GM15510 (cell line): ENCODE data around the gene APOBEC3G.

Experiments used
- POLR2A ChIP-seq: IDR thresholded peaks from 3 replicates; pipeline ENCODE4 v1.6.1; 2011; ENCODE audit warnings: borderline replicate concordance; ENCODE audit not compliant: insufficient read length; ENCODE audit errors: extremely low read depth

The APOBEC3G gene

GRCh38 chr22:39134366-39135091 is 57.5 kb downstream of the APOBEC3G start:
- TF ChIP-seq POLR2A = no peak

GRCh38 chr22:39135092-39135896 is 58.2 kb downstream of the APOBEC3G start:
- TF ChIP-seq POLR2A = no peak

- no peak for TF ChIP-seq POLR2A
Measured at GRCh38 chr22:39136317-39136716, 59.2 kb downstream of the APOBEC3G start.
